AG04449 (cell line): Measurements from ENCODE around the gene PRDM7.

ENCODE experiments used
- CTCF ChIA-PET: fragments of 350-600 bp; formaldehyde crosslinking; extraction: SDS; loops from one replicate; lab custom pipeline; 2021; ENCODE audit warnings: antibody characterized with exemption; lab: Yijun Ruan, JAX
- POLR2A ChIA-PET: fragments of 400-600, 350-600 bp; formaldehyde crosslinking; extraction: SDS; loops from one replicate; lab custom pipeline; 2020; ENCODE audit warnings: antibody characterized with exemption, inconsistent platforms; lab: Yijun Ruan, JAX
- DNase-seq: peaks from one replicate; pipeline ENCODE4 v3.0.0-alpha.2; 2010; ENCODE audit warnings: low read depth, low spot score
- H3K4me3 ChIP-seq: 2 replicates; pipeline ENCODE4 v1.5.1; 2011; ENCODE audit warnings: low read depth, mild to moderate bottlenecking, control low read depth, low read length
- TF ChIP-seq, protein P1 (sequence below): IDR thresholded peaks from one replicate; pipeline ENCODE4 v1.5.1; 2011; ENCODE audit warnings: mild to moderate bottlenecking, moderate library complexity, low read length, control low read depth, inconsistent platforms; ENCODE audit not compliant: insufficient read depth; ENCODE audit errors: missing control alignments

PRDM7 gene

DNA sequence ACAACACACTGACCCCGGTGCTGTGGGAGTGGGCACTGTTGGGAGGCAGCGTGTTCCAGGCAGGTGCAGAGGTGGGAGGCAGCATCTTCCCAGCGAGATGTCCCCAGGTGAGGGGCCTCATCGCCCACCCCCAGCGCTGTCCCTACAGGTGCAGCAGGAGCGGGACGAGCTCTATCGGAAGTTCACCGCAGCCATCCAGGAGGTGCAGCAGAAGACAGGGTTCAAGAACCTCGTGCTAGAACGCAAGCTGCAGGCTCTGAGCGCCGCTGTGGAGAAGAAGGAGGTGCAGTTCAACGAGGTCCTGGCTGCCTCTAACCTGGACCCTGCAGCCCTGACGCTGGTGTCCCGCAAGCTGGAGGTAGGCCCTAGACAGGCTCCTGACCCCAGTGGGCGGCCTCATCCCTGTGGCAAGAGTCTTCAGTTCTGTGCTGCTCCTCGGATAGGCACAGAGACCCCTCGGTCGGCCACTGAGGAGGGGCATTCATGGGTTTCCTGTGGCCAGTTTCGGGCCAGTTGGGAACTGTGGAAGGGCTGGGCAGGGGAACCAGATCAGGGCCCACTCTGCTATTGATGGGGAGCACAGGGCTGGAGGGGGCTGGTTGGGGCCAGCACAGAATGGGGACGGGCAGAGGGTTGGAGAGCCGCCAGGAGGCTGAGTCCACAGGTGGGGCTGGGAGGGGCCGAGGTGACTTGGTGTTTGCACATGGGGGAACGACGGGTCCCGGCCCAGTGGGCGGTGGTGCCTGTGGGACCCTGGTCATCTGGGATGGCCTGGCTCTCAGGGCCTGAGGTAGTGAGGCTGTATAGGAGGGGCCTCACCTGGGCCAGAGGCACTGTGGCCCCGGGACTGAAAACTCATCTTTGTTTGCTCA, 36.7 kb downstream of the PRDM7 start:
- POLR2A ChIA-PET: no interaction called here
- DNase-seq: no peak
- CTCF ChIA-PET: no interaction called here
- no peak overlapping the region for H3K4me3 ChIP-seq
- TF ChIP-seq, protein P1, sequence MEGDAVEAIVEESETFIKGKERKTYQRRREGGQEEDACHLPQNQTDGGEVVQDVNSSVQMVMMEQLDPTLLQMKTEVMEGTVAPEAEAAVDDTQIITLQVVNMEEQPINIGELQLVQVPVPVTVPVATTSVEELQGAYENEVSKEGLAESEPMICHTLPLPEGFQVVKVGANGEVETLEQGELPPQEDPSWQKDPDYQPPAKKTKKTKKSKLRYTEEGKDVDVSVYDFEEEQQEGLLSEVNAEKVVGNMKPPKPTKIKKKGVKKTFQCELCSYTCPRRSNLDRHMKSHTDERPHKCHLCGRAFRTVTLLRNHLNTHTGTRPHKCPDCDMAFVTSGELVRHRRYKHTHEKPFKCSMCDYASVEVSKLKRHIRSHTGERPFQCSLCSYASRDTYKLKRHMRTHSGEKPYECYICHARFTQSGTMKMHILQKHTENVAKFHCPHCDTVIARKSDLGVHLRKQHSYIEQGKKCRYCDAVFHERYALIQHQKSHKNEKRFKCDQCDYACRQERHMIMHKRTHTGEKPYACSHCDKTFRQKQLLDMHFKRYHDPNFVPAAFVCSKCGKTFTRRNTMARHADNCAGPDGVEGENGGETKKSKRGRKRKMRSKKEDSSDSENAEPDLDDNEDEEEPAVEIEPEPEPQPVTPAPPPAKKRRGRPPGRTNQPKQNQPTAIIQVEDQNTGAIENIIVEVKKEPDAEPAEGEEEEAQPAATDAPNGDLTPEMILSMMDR: no peak

DNA sequence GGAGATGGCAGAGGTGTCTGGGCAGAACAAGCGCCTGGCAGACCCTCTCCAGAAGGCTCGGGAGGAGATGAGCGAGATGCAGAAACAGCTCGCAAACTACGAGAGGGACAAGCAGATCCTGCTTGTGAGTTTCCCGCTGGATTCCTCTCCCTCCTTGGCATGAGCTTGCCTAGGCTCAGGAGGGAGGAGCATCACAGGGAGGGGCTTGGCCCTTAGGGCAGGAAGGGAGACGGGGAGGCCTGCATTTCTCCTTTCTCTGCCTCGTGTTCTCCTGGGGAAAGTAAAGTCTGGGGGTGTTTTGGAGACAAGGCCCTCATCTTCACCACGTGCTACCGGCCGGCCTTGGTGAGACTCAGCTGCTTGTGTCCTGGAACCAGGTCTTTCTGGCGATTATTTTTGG, 39.9 kb downstream of the PRDM7 start:
- no peak overlapping the region for H3K4me3 ChIP-seq
- DNase-seq: no peak
- TF ChIP-seq, protein P1: no peak
- ChIA-PET POLR2A (no interaction called here), CTCF (no interaction called here)

DNA sequence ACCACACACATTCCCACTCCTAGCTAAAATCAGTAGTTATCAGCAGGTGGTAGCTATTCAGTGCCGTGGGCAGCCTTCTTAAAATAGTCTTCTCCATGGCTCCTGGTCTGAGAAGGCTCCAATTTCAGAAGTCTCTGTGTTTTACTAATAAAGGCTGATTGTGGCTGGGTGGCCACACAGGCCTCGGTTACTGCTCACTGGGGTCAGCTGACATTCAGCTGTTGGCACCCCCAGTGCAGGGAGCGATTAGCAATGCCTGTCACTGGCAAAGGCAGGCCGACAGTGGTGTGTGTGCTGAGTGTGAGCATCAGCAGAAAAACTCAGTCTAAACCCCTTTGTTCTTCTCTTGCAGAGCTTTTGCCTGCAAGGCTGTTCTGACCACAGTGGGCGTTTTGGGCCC, 41.2 kb downstream of the PRDM7 start:
- ChIA-PET POLR2A (no interaction called here), CTCF (interaction anchor here (1.5 kb wide), 1 partner anchor 14 kb away, joined by 3 read pairs; no protein-coding TSS in a partner anchor)
- TF ChIP-seq, protein P1: no peak
- DNase-seq: no peak
- no peak overlapping the region for H3K4me3 ChIP-seq

DNA sequence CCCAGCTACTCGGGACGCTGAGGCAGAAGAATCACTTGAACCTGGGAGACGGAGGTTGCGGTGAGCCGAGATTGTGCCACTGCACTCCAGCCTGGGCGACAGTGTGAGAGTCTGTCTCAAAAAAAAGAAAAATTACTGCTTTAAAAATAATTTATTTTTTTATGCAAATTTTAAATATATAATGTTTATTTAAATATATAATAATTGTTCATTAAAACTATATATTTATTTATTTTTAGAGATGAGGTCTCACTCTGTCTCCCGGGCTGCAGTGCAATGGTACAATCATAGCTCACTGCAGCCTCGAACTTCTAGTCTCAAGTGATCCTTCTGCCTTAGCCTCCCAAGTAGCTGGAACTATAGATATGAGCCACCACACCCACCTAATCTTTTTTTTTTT, 42.6 kb downstream of the PRDM7 start:
- CTCF ChIA-PET: no interaction called here
- TF ChIP-seq, protein P1: no peak
- no peak overlapping the region for H3K4me3 ChIP-seq
- DNase-seq: no peak
- POLR2A ChIA-PET: no interaction called here

DNA sequence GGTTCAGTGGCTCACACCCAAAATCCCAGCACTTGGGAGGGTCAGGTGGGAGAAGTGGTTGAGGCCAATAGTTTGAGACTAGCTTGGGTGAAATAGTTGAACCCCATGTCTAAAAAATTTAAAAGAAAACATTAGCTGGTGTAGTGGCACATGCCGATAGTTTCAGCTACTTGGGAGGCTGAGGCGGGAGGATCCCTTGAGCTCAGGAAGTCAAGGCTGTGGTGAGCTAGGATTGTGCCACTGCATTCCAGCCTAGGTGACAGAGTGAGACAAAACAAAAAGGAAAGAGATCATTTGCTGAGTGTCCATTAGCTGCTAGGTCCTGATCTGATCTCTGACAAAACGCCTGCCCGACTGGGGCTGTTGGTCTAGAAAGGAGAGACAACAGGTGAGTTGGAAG, 43.7 kb downstream of the PRDM7 start:
- no peak for DNase-seq
- no peak overlapping the region for H3K4me3 ChIP-seq

More for the DNA sequence above, 43.7 kb downstream of the PRDM7 start:
- TF ChIP-seq, protein P1: no peak
- ChIA-PET POLR2A (no interaction called here), CTCF (interaction anchor here (1.2 kb wide), 1 partner anchor 25 kb away, joined by 3 read pairs; no protein-coding TSS in a partner anchor)
